Psoas muscle (tissue), 8 donors: ENCODE measurements around the gene ASB11. TPM values are rescaled to one million over a fixed set of nuclear protein-coding genes. Genes with fewer than 3 reads are reported as not detected.

Experiments used
- ATAC-seq, 4 donors: fragments of 200-7000 bp; cut with Tn5 transposase; one replicate each; pipeline ENCODE4 v1.9.1; 2020; ENCODE audit warnings: moderate library complexity in 3 of 4, mild to moderate bottlenecking in 2 of 4
- DNase-seq, 2 donors: peaks; one replicate each; pipeline ENCODE4 v3.0.0-alpha.2; 2020
- H3K27ac ChIP-seq: fragments of 200-600 bp; one replicate; pipeline ENCODE4 v1.8.0; 2022
- H3K27me3 ChIP-seq, 3 donors: fragments of 200-600 bp in 1 of 3; one replicate each; pipeline versions ENCODE4 v1.6.1 to v1.8.0; 2013 to 2022; ENCODE audit warnings: low read length in 2 of 3, mild to moderate bottlenecking in 2 of 3, moderate library complexity in 1 of 3; ENCODE audit not compliant: insufficient read depth in 3 of 3
- H3K36me3 ChIP-seq, 2 donors: fragments of 200-600 bp in 1 of 2; one replicate each; pipeline versions ENCODE4 v1.6.1 to v1.8.0; 2013 to 2022; ENCODE audit warnings: low read depth in 1 of 2, mild to moderate bottlenecking in 1 of 2, moderate library complexity in 1 of 2; ENCODE audit not compliant: insufficient read depth in 1 of 2
- H3K4me1 ChIP-seq: fragments of 200-600 bp; one replicate; pipeline ENCODE4 v1.8.0; 2022
- H3K4me3 ChIP-seq: fragments of 200-600 bp; one replicate; pipeline ENCODE4 v1.8.0; 2022; ENCODE audit warnings: mild to moderate bottlenecking
- H3K9me3 ChIP-seq: fragments of 200-600 bp; one replicate; pipeline ENCODE4 v1.8.0; 2022
- WGBS, 3 donors: extraction: QIAGEN DNeasy Blood & Tissue Kit; methylation state at CpG; one replicate each; pipeline versions ENCODE4 v1.1.6 to v1.1.7; 2013; 5-methylcytosine and 5-hydroxymethylcytosine counted together
- intact Hi-C, 2 donors: fragments of 100-400 bp; cut with DNase I; formaldehyde crosslinking; loops; one replicate each; pipeline versions ENCODE4 v1.11.0 to v1.14.2; 2022
- polyA plus RNA-seq, 3 donors: library from polyadenylated mRNA; stranded (reverse); fragments of 200-250 nt; gene quantifications; one replicate each; pipeline ENCODE4 v1.2.3, GENCODE V29; 2013
- total RNA-seq, 4 donors: library from RNA; stranded (reverse); fragmentation: NEBNext Ultra II Directional in 2 of 4; extraction: Animal tissue kit (Norgen Biotek cat#: 25700) in 2 of 4; gene quantifications; one replicate each; pipeline versions ENCODE4 v1.2.1 to v1.2.4, GENCODE V29; 2021 to 2023
- TF ChIP-seq, protein P1 (sequence below): fragments of 200-600 bp; IDR thresholded peaks from one replicate; pipeline ENCODE4 v1.8.0; 2022; ENCODE audit warnings: antibody characterized with exemption
- donor health status: healthy with polysubstance abuse.
- donor health status: DM: no; HTN: no; CAD: no; lungs with moderate emphysema.
- donor health status: Bipolar disorder and iron deficiency.
- donor health status: healthy.
- donor health status: DM: yes; HTN: yes; CAD: no.
- donor health status: DM: no; HTN: no; CAD: no.
- donor health status: DM: no; HTN: no; CAD: no.
- donor health status: DM: yes; HTN: yes; CAD: no.

The ASB11 gene
- total and polyA plus RNA-seq, 7 donors = 1.5 to 53.4 (median 26.9) TPM

DNA sequence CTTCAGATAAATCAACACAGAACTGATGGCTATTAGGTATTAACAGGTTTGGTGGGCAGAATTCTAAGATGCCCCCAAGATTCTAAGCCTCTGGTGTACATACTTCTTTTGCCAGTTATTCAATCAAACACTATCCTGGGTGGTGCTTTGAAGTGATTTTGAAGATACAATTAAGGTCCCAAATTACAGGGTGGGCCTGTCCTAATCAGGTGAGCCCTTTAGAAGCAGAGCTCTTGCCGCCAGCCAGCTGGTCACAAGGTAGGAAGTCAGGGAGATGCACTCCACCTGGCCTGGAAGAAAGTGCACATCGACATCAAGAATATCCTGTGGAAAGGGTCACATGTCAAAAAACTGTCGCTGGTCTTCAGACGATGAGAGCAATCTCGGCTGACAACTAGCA lies 75.0 kb downstream of the ASB11 start:
- DNase-seq (no peak), ATAC-seq (no peak)
- WGBS, 3 donors = 84 to 95% (median 90%) methylated on average over 5 of the region's 5 CpGs
- intact Hi-C loops = loop anchor here (5.0 kb wide), 1 partner anchor 1203 kb away; no protein-coding TSS in a partner anchor
- Histone ChIP-seq H3K4me3 (no peak overlapping the region), H3K36me3 (no peaks in the 10 kb centered on the region), H3K9me3 (no peaks in the 10 kb centered on the region), H3K4me1 (no peaks in the 10 kb centered on the region), H3K27me3 (no peaks in the 10 kb centered on the region), H3K27ac (no peak overlapping the region)
- TF ChIP-seq, protein P1, sequence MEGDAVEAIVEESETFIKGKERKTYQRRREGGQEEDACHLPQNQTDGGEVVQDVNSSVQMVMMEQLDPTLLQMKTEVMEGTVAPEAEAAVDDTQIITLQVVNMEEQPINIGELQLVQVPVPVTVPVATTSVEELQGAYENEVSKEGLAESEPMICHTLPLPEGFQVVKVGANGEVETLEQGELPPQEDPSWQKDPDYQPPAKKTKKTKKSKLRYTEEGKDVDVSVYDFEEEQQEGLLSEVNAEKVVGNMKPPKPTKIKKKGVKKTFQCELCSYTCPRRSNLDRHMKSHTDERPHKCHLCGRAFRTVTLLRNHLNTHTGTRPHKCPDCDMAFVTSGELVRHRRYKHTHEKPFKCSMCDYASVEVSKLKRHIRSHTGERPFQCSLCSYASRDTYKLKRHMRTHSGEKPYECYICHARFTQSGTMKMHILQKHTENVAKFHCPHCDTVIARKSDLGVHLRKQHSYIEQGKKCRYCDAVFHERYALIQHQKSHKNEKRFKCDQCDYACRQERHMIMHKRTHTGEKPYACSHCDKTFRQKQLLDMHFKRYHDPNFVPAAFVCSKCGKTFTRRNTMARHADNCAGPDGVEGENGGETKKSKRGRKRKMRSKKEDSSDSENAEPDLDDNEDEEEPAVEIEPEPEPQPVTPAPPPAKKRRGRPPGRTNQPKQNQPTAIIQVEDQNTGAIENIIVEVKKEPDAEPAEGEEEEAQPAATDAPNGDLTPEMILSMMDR = no peak

DNA sequence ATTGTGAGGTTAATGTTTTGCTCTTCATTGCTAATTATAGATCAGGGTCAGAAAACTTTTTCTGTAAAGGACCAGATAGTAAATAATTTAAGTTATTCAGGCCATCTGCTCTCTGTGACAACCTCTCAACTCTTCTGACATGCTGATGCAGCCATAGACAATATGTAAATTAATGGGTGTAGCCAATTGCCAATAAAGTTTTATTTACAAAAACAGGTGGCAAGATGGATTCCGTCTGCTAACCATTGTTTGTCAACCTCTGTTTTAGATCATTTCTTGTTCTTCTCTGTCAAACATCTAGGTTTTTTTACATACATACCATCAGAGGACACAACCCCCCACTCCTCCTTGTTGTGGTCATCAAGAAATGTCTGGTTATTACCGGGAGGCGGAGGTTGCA lies 79.3 kb downstream of the ASB11 start:
- Histone ChIP-seq H3K27ac (no peak overlapping the region), H3K36me3 (no peaks in the 10 kb centered on the region), H3K4me3 (no peak overlapping the region), H3K27me3 (no peaks in the 10 kb centered on the region), H3K4me1 (no peaks in the 10 kb centered on the region), H3K9me3 (no peaks in the 10 kb centered on the region)
- no peak for ATAC-seq
- WGBS, 3 donors = 88 to 96% (median 90%) methylated on average over 3 of the region's 3 CpGs
- no peak for DNase-seq
- TF ChIP-seq, protein P1 = no peak
- intact Hi-C loops = no loop called here

DNA sequence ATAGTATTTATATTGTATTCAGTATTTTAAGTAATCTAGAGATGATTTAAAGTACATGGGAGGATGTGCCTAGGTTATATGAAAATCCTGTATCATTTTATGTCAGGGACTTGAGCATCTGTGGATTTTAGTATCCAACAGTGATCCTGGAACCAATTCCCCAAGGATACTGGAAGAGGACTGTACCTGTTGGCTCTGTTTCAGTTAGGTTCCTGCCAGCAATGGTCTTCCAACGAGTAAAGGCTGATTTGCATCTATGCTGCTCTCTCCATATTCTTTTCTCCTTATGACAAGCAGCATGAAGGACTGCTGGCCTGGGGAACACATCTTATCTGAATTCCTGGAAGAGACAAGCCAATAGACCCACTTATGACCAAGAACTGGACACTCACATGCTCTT lies 80.4 kb downstream of the ASB11 start:
- intact Hi-C loops = no loop called here
- Histone ChIP-seq H3K4me3 (no peak overlapping the region), H3K4me1 (no peaks in the 10 kb centered on the region), H3K27me3 (no peaks in the 10 kb centered on the region), H3K36me3 (no peaks in the 10 kb centered on the region), H3K27ac (no peak overlapping the region), H3K9me3 (no peaks in the 10 kb centered on the region)
- no peak for DNase-seq
- 30 to 50% (median 33%) methylated on average over 1 of the region's 1 CpG for WGBS, 3 donors
- TF ChIP-seq, protein P1 = no peak
- no peak for ATAC-seq

- H3K4me3 ChIP-seq = no peak overlapping the region
- H3K27ac ChIP-seq = no peak overlapping the region
- no peaks in the 10 kb centered on the region for H3K4me1 ChIP-seq
- 23 to 34% (median 28%) methylated on average over 3 of the region's 3 CpGs for WGBS, 3 donors
- no peaks in the 10 kb centered on the region for H3K36me3 ChIP-seq
- ATAC-seq (no peak), DNase-seq (no peak)
- intact Hi-C loops = no loop called here
- H3K9me3 ChIP-seq = no peaks in the 10 kb centered on the region
- TF ChIP-seq, protein P1 = no peak
- no peaks in the 10 kb centered on the region for H3K27me3 ChIP-seq
Observed at GRCh38 chrX:15233416-15234015, 81.9 kb downstream of the ASB11 start.

Other genes starting within 250 kb of the ASB11 start
- 1 to 10 TPM in 1 of 4 donors, under 1 TPM in 2, not detected in 1; 0.46 to 1.3 (median 0.71) TPM for gene ASB9, start 45.6 kb downstream of the ASB11 start, total RNA-seq
- under 1 TPM; 0.12 to 0.69 (median 0.51) TPM for gene ASB9, start 45.6 kb downstream of the ASB11 start, polyA plus RNA-seq
- gene PIGA, start 19.9 kb upstream of the ASB11 start, total RNA-seq = 1 to 10 TPM; 2.6 to 5.8 (median 3.6) TPM
- gene PIGA, start 19.9 kb upstream of the ASB11 start, polyA plus RNA-seq = 1 to 10 TPM; 1.9 to 3.3 (median 2.7) TPM
- 1 to 10 TPM; 4.1 to 8.4 (median 6.5) TPM for gene VEGFD, start 68.8 kb upstream of the ASB11 start, total RNA-seq
- gene VEGFD, start 68.8 kb upstream of the ASB11 start, polyA plus RNA-seq = 1 to 10 TPM; 1.2 to 8.4 (median 7.2) TPM
- gene PIR, start 177.7 kb upstream of the ASB11 start, total RNA-seq = 10 to 100 TPM in 2 of 4 donors, 1 to 10 TPM in 2; 9.6 to 14.9 (median 12.3) TPM
- 10 to 100 TPM; 11.0 to 25.1 (median 14.3) TPM for gene PIR, start 177.7 kb upstream of the ASB11 start, polyA plus RNA-seq
- gene BMX, start 185.2 kb upstream of the ASB11 start, total RNA-seq = 1 to 10 TPM in 1 of 4 donors, under 1 TPM in 3; 0.47 to 1.2 (median 0.65) TPM
- under 1 TPM; 0.39 to 0.91 (median 0.56) TPM for gene BMX, start 185.2 kb upstream of the ASB11 start, polyA plus RNA-seq